ENCODE measurements around the gene CHD9NB. TPM values are rescaled to one million over a fixed set of nuclear protein-coding genes. Genes with fewer than 3 reads are reported as not detected.
A peak's percentile ranks its signal among the peaks of the same experiment; 100 is the strongest.
"Not testable (repeated sequence)": the region's sequence is repeated elsewhere in the genome, so short reads cannot be mapped to it uniquely, and the experiment has no call there.

Gene CHD9NB
- total RNA-seq, 2 experiments from 2014 or later: 0.23 to 0.26 TPM

DNA sequence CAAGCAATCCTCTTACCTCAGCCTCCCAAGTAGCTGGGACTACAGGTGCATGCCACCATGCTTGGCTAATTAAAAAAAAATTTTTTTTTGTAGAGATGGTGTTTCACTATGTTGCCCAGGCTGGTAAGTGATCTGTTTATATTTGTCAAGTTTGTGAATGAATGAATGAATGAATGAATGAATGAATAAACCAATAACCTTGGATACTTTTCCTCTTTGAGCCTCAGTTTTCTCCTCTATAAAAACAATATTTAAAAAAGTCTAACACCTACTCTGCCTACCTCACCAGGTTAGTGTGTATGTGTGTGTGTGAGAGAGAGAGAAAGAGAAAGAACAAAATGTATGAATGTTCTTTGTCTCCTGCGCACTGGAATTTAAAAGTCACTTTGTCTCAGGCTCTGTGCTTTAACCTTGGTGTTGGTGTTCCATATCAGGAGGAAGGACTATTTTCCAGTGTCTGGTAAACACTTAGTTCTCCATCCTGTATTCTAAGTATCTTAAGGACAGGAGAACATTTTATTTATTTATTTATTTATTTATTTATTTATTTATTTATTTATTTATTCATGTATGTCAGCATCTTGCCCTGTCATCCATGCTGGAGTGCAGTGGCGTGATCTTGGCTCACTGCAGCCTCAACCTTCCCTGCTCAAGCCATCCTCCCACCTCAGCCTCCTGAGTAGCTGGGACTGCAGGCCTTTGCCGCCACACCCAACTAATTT lies 29.1 kb upstream of the CHD9NB start:
- H3K36me3 Mint-ChIP-seq (ENCODE audit: low read depth): peaks cover 4% of the 10 kb centered on the region
- CTCF ChIA-PET: no interaction called here
- H3K27ac Mint-ChIP-seq: no peak overlapping the region
- DNase-seq: no peak
- H3K27me3 Mint-ChIP-seq (ENCODE audit: low read depth): no peaks in the 10 kb centered on the region
- H3K9me3 Mint-ChIP-seq (ENCODE audit: insufficient read depth): no peaks in the 10 kb centered on the region
- POLR2A ChIA-PET: no interaction called here
- no peak for ATAC-seq
- H3K4me3 Mint-ChIP-seq: no peak overlapping the region
- peaks cover 4% of the 10 kb centered on the region for H3K4me1 Mint-ChIP-seq (ENCODE audit: low read depth)

GRCh38 chr16:53081032-53081424 lies 28.3 kb upstream of the CHD9NB start:
- Mint-ChIP-seq H3K27me3 (ENCODE audit: low read depth) (no peaks in the 10 kb centered on the region), H3K4me1 (ENCODE audit: low read depth) (peaks cover 4% of the 10 kb centered on the region), H3K27ac (no peak overlapping the region), H3K36me3 (ENCODE audit: low read depth) (peaks cover 4% of the 10 kb centered on the region), H3K4me3 (no peak overlapping the region), H3K9me3 (ENCODE audit: insufficient read depth) (no peaks in the 10 kb centered on the region)
- ChIA-PET CTCF (no interaction called here), POLR2A (no interaction called here)
- ATAC-seq: no peak
- DNase-seq: no peak

DNA sequence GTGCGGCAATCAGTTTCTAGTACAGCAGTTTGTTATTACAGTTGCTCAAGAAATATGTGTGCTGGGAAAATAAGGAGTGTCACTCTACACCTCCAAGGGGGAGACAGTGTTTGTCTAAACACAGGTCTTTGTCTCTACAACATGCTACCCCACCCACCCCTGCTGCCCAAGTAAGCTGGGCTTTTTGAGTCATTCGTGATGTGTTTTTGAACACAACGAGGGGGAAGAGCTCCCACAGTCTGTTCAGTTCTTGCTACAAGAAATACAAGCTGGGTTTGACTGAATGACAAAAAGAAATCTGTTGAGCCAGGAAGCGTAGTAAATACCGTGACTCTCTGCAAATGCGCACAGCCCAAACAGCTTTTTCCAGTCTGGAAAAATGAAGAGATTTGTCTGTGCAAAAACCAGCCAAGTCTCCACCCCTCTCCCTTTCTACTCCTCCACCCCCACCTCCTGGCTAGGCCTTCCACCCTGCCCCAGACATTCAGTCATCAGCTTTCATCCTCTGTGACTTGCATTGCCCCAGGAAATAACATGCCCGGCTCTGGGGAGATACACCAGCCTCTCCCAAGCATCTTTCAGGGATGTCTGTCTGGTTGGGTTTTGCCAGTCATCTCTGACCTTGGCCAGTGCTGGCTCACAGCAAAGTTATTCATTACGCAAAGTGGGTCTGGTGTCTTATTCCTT lies 27.8 kb upstream of the CHD9NB start:
- H3K4me3 Mint-ChIP-seq: no peak overlapping the region
- H3K9me3 Mint-ChIP-seq (ENCODE audit: insufficient read depth): no peaks in the 10 kb centered on the region
- ATAC-seq (no peak), DNase-seq (no peak)
- H3K27me3 Mint-ChIP-seq (ENCODE audit: low read depth): no peaks in the 10 kb centered on the region
- peaks cover 8% of the 10 kb centered on the region for H3K36me3 Mint-ChIP-seq (ENCODE audit: low read depth)
- H3K4me1 Mint-ChIP-seq (ENCODE audit: low read depth): peaks cover 4% of the 10 kb centered on the region
- POLR2A ChIA-PET: interaction anchor here (0.7 to 1.2 kb wide), 2 partner anchors 10 to 16 kb away, joined by 3 read pairs; no protein-coding TSS in a partner anchor
- H3K27ac Mint-ChIP-seq: no peak overlapping the region
- CTCF ChIA-PET: interaction anchor here (0.9 to 2.2 kb wide), 2 partner anchors 25 to 468 kb away, joined by 3 to 6 read pairs; partner anchors contain the start of gene CHD9

DNA sequence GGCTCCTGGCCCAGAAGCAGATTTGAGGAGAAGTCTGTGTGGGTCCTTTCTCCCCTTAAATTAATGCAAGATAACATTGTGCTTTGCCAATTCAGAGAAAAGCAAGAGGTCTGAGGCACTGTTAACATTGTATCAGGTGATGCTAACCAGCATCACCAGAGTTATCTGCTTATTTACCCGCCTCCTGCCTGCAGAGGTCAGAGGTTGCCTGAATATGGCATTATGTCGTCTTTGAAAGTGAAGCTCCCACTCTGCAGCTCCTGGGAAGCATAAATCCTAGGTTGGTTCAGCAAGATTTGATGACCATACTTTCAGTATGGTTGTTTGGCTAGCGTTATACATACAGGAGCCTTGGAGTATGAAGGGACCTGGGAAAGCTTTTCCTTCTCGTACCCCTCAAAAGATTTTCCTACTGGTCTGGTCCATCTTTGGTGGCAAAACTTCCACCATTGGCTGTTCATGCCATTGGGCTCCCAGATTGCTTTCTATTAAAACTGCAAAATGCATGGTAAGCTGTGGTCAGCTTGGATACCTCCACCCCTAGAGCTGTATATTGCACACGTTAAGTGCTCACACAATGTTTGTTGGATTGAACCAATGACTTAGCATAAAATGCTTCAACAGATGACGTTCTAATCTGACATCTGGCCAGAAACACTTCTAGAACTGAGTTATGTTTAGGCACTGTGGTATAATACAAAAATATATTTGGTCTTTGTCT lies 26.2 kb upstream of the CHD9NB start:
- Mint-ChIP-seq H3K27me3 (ENCODE audit: low read depth) (no peaks in the 10 kb centered on the region), H3K4me1 (ENCODE audit: low read depth) (peaks cover 4% of the 10 kb centered on the region), H3K9me3 (ENCODE audit: insufficient read depth) (no peaks in the 10 kb centered on the region), H3K36me3 (ENCODE audit: low read depth) (peaks cover 18% of the 10 kb centered on the region), H3K27ac (no peak overlapping the region), H3K4me3 (no peak overlapping the region)
- ChIA-PET POLR2A (interaction anchor here (1.2 kb wide), 1 partner anchor 12 kb away, joined by 3 read pairs; no protein-coding TSS in a partner anchor), CTCF (interaction anchor here (2.2 kb wide), 1 partner anchor 24 kb away, joined by 6 read pairs; the partner anchor contains the start of gene CHD9)
- DNase-seq (no peak), ATAC-seq (no peak)

GRCh38 chr16:53078247-53078646 lies 25.6 kb upstream of the CHD9NB start:
- Mint-ChIP-seq H3K4me1 (ENCODE audit: low read depth) (peaks cover 4% of the 10 kb centered on the region), H3K27me3 (ENCODE audit: low read depth) (no peaks in the 10 kb centered on the region), H3K36me3 (ENCODE audit: low read depth) (peaks cover 24% of the 10 kb centered on the region), H3K27ac (no peak overlapping the region), H3K4me3 (no peak overlapping the region), H3K9me3 (ENCODE audit: insufficient read depth) (no peaks in the 10 kb centered on the region)
- DNase-seq (no peak), ATAC-seq (no peak)
- ChIA-PET CTCF (interaction anchor here (2.2 kb wide), 1 partner anchor 23 kb away, joined by 6 read pairs; the partner anchor contains the start of gene CHD9), POLR2A (no interaction called here)

- CTCF ChIA-PET; H3K27ac Mint-ChIP-seq; H3K27me3 Mint-ChIP-seq (ENCODE audit: low read depth); H3K9me3 Mint-ChIP-seq (ENCODE audit: insufficient read depth); ATAC-seq; POLR2A ChIA-PET; H3K4me3 Mint-ChIP-seq; DNase-seq: not testable (repeated sequence)
- peaks cover 34% of the 10 kb centered on the region for H3K36me3 Mint-ChIP-seq (ENCODE audit: low read depth)
- H3K4me1 Mint-ChIP-seq (ENCODE audit: low read depth): peaks cover 20% of the 10 kb centered on the region
These were observed 22.8 kb upstream of the CHD9NB start for GRCh38 chr16:53075461-53075860.

- CTCF ChIA-PET: interaction anchor here (0.7 kb wide), 1 partner anchor 12 kb away, joined by 3 read pairs; no protein-coding TSS in a partner anchor
- H3K27me3 Mint-ChIP-seq (ENCODE audit: low read depth); ATAC-seq; H3K9me3 Mint-ChIP-seq (ENCODE audit: insufficient read depth); H3K4me3 Mint-ChIP-seq; POLR2A ChIA-PET; H3K27ac Mint-ChIP-seq; DNase-seq: not testable (repeated sequence)
- Mint-ChIP-seq H3K4me1 (ENCODE audit: low read depth) (peaks cover 31% of the 10 kb centered on the region), H3K36me3 (ENCODE audit: low read depth) (peaks cover 44% of the 10 kb centered on the region)
These were observed 21.6 kb upstream of the CHD9NB start for GRCh38 chr16:53074296-53074695.

- Mint-ChIP-seq H3K27ac (no peak overlapping the region), H3K4me1 (ENCODE audit: low read depth) (peaks cover 37% of the 10 kb centered on the region), H3K9me3 (ENCODE audit: insufficient read depth) (no peaks in the 10 kb centered on the region), H3K36me3 (ENCODE audit: low read depth) (peaks cover 43% of the 10 kb centered on the region), H3K27me3 (ENCODE audit: low read depth) (no peaks in the 10 kb centered on the region), H3K4me3 (no peak overlapping the region)
- ATAC-seq (no peak), DNase-seq (no peak)
- ChIA-PET POLR2A (no interaction called here), CTCF (no interaction called here)
These were observed 20.3 kb upstream of the CHD9NB start for GRCh38 chr16:53073022-53073421.

DNA sequence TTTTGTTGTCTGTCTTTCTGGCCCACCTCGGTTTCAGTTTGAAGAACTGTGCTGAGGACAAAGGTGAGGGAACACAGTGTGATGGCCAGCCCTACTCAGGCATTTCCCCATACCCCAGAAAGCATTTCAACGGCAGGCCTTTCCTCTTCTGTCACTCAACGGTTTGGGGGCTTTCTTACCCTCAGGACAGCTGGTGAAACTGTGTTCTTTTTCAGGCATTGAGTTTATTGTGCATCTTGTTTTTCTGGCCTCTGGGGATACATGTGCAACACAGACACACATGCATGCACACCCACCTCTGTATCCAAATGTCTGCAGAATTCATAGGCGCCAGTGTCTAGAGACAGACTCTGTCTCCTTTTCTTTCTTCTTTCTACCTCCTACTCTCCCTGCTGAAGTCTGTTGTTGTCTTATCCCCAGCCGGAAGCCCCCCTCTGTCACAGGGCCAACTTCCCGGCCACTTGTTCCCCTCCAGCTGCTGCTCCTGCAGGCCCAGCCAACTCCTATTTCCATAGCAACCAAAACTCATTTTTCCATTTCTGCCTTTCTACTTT lies 19.1 kb upstream of the CHD9NB start:
- no peak for ATAC-seq
- H3K4me3 Mint-ChIP-seq: no peak overlapping the region
- H3K9me3 Mint-ChIP-seq (ENCODE audit: insufficient read depth): no peaks in the 10 kb centered on the region
- no peak for DNase-seq
- H3K27me3 Mint-ChIP-seq (ENCODE audit: low read depth): no peaks in the 10 kb centered on the region
- peak overlapping the region; percentile 33 for H3K27ac Mint-ChIP-seq
- ChIA-PET POLR2A (no interaction called here), CTCF (no interaction called here)
- H3K36me3 Mint-ChIP-seq (ENCODE audit: low read depth): peaks cover 43% of the 10 kb centered on the region
- H3K4me1 Mint-ChIP-seq (ENCODE audit: low read depth): peaks cover 45% of the 10 kb centered on the region

DNA sequence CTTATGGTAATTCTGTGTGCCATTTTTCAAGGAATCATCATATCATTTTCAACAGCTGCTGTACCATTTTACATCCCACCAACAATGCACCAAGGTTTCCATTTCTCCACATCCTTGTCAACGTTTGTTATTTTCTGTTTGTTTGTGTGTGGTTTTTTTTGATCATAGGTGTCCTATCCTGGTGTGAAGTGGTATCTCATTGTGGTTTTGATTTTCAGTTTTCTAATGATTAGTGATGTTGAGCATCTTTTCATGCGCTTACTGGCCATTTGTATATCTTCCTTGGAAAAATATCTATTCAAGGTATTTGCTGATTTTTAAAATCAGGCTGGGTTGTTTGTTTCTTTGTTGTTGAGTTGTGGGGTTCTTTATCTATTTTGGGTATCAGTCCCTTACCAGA lies 17.1 kb upstream of the CHD9NB start:
- H3K9me3 Mint-ChIP-seq (ENCODE audit: insufficient read depth): no peaks in the 10 kb centered on the region
- ChIA-PET CTCF (no interaction called here), POLR2A (no interaction called here)

DNA sequence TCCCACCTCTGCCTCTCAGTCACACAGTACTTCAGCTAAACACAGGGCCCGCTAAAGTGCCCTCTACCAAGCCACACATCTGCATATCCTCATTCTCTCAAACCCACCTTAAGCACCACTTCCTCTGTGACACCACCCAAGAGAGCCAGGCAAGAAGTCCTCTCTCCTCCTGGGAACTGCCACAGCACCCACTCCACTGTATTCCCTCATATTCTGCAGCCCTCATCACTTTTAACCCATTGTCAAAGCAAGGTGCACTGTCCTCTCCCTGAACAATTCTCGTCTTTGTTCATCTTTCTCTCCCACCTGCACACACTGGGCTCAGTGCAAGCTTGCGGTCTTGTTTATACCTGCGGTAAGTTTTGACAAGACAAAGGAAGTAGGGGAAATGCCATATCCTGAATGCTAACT lies 15.7 kb upstream of the CHD9NB start:
- peak overlapping the region; percentile 43 for H3K4me3 Mint-ChIP-seq
- CTCF ChIA-PET: interaction anchor here (1.3 to 2.5 kb wide), 3 partner anchors 13 to 98 kb away, joined by 3 to 22 read pairs (median 3); partner anchors contain the start of gene CHD9
- H3K4me1 Mint-ChIP-seq (ENCODE audit: low read depth): peaks cover 70% of the 10 kb centered on the region
- H3K9me3 Mint-ChIP-seq (ENCODE audit: insufficient read depth): no peaks in the 10 kb centered on the region
- DNase-seq (peak; percentile 70), ATAC-seq (peak; percentile 82)
- peaks cover 33% of the 10 kb centered on the region for H3K36me3 Mint-ChIP-seq (ENCODE audit: low read depth)
- H3K27ac Mint-ChIP-seq: peak overlapping the region; percentile 83
- POLR2A ChIA-PET: interaction anchor here (1.0 kb wide), 1 partner anchor 30 kb away, joined by 3 read pairs; no protein-coding TSS in a partner anchor
- H3K27me3 Mint-ChIP-seq (ENCODE audit: low read depth): no peaks in the 10 kb centered on the region

More for the DNA sequence above, 17.1 kb upstream of the CHD9NB start:
- Mint-ChIP-seq H3K27me3 (ENCODE audit: low read depth) (no peaks in the 10 kb centered on the region), H3K27ac (peak overlapping the region; percentile 35), H3K36me3 (ENCODE audit: low read depth) (peaks cover 40% of the 10 kb centered on the region), H3K4me3 (no peak overlapping the region), H3K4me1 (ENCODE audit: low read depth) (peaks cover 61% of the 10 kb centered on the region)
- DNase-seq (no peak), ATAC-seq (no peak)
